HG03097 (cell line): ENCODE results near the gene SLC39A5.
A peak's percentile ranks its signal among the peaks of the same experiment; 100 is the strongest.
"Not testable (repeated sequence)": the region's sequence is repeated elsewhere in the genome, so short reads cannot be mapped to it uniquely, and the experiment has no call there.

Source experiments
- ATAC-seq: cut with Tn5 transposase; IDR thresholded peaks from one replicate; pipeline ENCODE4 v1.9.1; 2021; ENCODE audit not compliant: unreplicated experiment, low FRiP score

The SLC39A5 gene, protein sequence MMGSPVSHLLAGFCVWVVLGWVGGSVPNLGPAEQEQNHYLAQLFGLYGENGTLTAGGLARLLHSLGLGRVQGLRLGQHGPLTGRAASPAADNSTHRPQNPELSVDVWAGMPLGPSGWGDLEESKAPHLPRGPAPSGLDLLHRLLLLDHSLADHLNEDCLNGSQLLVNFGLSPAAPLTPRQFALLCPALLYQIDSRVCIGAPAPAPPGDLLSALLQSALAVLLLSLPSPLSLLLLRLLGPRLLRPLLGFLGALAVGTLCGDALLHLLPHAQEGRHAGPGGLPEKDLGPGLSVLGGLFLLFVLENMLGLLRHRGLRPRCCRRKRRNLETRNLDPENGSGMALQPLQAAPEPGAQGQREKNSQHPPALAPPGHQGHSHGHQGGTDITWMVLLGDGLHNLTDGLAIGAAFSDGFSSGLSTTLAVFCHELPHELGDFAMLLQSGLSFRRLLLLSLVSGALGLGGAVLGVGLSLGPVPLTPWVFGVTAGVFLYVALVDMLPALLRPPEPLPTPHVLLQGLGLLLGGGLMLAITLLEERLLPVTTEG

DNA sequence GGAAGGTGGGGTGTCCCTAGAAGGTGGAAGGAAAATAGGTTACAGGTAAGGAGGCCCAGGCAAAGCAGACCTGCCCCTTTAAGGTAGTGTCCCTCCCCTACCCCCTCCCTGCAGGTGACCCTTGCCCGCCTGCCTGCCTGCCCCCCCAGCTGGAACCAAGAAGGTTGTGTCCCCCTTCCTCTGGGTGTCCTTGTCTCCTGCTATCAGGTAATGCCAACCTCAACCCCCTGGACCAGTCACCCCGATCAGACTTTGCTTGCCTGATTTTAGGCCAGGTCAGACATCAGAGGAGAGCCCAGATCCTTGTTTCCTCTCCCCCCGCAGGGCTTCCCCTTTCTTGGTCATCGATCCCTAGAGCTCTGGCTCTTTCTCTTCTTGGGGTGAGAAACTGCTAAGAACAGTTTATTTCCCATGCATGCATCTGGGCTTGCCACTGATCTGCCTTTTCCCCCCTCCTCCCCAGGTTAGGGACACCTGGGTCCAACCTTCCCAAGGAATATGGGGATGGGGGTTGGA, at the start of gene SLC39A5:
TSS of gene SLC39A5 (plus strand) at position 136 of the 516 bp plus-strand sequence. CDS start 1,224 bp downstream, outside the sequence.
- ATAC-seq: no peak

DNA sequence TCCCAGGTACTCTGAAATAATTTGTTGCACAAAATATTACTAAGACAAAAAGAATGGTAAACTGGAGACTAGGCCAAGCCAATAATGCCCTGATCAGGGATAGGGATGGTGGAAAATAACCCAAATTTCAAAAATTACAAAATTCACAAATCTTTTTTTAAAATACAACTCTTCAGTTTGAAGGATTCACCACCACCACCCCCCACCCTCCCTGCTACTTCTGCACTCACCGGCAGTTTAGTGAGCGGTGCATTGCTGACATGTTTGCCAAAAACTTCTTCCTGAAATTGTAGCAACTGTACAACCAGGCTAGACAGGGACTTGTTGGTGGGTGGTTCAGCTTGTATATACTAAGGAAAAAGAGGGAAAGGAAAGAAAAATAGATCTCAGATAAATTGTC, 42.9 kb upstream of the SLC39A5 start:
- no peak for ATAC-seq

DNA sequence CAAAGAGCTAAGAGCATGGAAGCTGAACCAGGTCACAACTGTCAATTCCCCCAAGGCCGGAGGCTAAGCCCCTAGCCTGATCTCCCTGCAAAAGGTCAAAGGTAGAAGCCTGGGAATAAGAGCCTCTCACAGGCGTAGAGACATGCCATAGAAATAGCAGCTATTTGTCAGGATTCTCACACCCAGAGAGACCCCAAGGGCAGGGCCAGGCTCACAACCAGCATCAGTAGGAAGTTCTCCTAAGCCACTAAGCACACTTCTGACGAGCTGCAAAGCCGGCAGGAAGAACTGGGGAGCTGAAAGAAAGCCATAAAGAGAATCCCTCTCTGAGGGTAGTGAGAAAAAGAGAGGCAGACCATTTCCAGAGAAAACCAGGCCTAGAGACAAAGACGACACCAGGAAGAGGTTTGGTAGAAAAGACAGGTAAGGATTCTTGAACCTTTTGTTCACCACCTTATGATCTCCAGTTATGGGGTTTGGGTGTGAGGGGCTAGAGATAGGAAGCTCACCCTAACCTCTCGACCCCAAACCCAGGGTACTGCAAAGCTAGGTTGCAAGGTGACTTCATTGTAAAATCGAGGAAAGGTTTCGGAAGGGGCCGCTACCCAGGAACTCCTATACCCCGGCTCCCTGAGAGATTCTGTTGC, 41.6 kb upstream of the SLC39A5 start:
- no peak for ATAC-seq

DNA sequence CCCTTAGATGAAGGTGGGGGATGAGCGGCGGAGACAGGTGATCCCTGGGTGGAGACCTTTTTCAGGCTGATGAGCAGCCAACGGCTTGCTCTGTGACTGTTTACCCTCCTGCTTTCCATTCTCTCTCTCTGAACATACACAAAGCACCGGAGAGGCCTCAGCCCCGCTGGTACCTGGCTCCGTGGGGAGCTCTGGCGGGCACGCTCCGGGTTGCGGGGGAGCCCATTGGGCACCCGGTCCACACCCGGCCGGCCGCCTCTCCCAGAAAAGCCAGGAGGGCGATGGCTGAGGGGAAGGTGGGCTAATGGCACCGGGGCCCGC, 41.1 kb upstream of the SLC39A5 start:
- no peak for ATAC-seq

DNA sequence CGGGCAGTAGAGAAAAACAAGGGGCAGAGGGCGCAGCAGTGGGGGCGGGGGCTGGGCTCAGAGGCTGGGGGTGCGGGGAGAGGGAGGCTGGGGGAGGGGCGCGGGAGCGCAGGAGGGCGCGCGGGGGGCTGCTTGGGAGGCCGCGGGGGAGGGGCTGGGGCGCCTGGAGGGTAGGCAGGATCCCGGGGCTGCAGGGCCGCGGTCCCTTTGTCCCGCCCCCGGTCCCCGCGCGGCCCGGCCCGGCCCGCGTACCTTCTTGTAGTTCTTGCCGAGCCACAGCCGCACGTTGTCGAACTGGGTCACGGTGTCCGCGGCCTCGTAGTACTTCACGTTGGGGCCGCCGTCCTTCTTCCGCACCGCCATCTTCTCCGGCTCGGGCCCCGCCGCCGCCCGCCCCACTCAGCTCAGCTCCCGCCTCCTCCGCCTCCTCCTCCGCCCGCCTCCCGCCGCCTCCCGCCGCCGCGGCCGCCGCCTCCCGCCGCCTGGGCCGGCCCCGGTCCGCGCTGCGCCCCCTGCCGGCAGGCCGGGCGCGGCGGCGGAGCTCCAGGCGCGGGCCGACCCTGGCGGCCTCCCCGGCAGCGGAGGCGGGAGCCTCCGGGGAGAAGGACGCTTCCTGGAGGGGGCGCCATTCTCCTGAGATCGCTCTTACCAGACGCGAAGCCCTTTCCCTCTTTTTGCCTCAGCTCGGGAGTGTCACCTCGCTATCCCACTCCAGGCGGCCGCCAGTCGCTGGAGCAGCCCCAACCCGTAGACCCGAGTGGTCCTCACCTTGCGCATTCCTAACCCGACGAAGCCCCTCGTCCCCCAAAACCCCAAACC, 40.5 kb upstream of the SLC39A5 start, which contains the start of gene SMARCC2:
TSS of gene SMARCC2 (minus strand) at position 385 of the 819 bp plus-strand sequence. CDS start at position 363, 22 bp downstream.
- ATAC-seq: peak; percentile 56

DNA sequence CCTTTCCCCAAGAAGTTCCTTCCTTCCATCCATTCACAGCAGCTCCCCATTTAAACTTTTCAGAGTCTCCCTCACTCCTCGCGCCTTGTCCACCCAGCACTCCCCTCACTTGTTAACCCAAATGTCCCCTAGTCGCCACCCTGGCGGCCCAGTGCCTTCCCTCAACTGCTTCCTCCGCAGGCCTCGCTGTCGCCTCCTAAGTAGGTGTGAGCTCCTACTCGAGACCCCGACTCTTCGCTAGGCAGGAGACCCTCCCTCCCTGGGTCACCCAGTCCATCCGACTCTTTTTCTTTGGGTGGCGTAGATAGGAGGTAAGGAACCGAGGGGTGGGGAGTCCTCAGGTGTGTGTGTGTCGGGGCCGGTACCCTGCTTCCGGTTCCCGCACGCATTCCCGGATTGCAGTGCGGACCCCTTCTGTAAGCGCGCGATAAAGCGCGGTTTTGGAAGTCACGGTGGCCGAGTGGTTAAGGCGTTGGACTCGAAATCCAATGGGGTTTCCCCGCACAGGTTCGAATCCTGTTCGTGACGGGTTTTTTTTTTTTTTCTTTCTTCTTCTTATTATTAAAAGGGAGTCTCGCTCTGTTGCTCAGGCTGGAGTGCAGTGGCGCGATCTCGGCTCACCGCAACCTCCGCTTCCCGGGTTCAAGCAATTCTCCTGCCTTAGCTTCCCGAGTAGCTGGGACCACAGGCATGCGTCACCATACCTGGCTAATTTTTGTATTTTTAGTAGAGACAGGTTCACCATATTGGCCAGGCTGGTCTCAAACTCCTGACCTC, 39.7 kb upstream of the SLC39A5 start:
- ATAC-seq: peak; percentile 42

DNA sequence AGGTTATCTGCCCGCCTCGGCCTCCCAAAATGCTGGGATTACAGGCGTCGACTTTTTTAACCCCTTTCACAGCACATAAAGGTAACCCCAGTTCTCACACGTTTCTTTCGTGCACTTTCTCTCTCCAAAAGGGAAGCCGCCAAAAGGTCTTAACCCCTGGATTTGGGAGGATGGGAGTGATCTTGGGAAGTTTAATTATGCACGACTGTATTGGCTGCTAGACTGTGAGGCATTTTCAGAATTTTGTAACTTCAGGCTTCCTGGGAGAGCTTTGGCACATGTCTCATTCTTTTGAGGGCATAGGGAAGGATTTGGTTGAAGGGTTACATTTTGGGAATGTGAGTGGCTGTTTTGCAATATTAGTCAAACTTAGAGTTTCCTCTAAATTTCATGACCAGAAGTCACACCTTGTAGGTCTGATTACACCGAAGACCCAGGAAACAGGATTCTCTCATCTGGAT, 39.1 kb upstream of the SLC39A5 start:
- ATAC-seq: no peak

DNA sequence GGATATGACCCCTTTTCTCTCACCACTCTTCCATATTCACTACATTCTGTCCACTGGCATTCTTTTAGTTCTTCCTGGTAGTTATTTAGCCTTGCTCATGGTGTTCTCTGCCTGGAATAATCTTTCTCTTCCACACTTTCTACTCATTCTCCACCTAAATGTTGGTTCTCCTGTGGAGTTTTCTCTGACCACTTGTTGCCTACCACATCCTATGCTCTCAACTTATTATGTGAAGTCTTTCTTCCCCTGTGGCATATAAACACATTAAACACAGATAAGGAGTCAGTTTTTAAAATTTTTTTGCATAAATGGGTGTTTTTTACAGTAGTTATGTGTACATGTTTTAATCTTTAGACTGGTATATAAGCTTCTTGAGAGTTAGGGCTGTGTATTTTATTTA, 37.3 kb upstream of the SLC39A5 start:
- no peak for ATAC-seq

DNA sequence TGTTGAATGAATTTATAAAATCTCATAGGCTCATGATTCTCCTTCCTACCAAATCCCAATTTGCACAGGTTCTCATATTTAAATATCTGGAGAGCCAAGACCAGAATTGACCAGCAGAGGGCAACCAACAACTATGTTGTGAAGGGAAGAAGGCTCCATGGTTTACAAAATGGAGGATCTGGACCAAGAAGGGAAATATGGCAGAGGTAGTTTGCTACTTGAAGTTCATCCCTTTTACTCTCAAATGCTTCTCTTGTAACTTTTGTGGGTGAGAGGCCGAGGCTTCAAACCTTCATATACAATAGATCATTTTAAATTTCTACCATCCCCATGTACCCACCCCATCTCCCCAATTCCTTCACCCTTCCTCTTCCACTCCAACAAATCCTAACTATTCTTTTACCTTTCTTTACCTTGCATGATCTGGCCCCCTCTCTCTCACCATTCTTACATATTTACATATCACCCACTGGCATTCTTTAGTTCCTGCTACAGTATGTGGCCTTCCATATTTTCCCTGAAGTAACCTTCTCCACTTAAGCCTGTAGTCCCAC, 36.7 kb upstream of the SLC39A5 start:
- no peak for ATAC-seq

DNA sequence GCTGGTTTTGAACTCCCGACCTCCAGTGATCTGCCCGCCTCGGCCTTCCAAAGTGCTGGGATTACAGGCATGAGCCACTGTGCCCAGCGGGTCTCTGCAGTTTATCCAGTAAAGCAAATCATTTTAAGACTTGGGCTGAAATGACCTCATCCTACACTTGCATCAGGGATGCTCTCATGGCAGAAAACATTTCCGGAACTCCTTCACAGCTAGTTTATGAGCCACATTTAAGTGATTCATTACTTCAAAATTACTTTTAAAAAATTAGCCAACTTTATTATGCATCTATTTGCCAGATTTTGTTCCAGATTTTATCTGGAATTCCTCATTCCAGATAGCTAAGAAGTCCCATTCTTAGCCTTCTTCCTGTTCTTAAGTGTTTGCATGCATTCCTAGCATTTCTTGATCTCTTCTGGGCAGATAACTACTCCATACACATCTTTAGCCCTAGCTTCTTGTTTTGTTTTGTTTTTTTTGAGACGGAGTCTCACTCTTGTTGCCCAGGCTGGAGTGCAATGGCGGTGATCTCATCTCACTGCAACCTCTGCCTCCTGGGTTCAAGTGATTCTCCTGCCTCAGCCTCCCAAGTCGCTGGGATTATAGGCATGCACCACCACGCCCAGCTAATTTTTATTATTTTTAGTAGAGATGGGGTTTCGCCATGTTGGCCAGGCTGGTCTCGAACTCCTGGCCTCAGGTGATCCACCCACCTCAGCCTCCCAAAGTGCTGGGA, 32.9 kb upstream of the SLC39A5 start:
- not testable (repeated sequence) for ATAC-seq

DNA sequence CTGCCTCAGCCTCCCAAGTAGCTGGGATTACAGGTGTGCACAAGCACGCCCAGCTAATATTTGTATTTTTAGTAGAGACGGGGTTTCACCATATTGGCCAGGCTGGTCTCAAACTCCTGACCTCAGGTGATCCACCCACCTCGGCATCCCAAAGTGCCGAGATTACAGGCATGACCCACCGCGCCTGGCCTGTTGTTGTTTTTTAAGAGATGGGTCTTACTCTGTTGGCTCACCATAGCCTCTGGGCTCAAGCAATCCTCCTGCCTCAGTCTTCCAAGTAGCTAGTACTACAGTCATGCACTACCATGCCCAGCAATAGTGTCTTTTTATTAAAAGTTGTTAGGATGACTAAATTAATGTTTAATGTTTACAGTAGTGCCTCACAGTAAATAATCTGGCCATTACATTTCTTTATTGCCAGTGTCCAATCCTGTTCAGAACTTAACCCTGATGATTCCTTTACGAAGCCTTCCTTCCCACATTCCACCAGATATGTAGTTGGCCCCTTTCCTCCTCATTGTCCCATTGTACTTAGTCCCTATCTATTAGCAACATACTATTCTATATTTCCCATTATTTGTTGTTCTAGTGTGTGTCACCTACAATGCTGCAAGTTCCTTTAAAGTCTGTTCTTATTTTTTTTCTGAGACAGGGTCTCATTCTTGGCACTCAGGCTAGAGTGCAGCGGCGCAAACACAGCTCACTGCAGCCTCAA, 31.8 kb upstream of the SLC39A5 start:
- ATAC-seq: no peak

DNA sequence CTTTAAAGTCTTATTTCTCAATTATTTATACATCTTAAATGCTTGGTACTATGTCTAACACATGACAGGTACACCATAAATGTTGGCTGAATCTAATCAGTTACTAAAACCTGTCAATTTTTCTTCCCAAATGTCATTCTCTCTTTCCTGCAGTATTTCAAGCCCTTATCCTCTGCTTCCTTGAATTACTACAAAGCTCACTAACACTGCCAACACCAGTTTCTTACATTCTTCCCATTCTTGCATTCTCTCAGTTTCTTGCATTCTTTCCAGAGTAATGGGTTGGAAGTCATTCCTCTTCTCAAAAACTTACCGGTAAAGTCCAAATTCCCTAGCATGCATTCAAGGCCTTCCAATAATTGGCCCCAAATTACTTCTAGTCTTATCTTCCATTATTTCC, 31.0 kb upstream of the SLC39A5 start:
- no peak for ATAC-seq

DNA sequence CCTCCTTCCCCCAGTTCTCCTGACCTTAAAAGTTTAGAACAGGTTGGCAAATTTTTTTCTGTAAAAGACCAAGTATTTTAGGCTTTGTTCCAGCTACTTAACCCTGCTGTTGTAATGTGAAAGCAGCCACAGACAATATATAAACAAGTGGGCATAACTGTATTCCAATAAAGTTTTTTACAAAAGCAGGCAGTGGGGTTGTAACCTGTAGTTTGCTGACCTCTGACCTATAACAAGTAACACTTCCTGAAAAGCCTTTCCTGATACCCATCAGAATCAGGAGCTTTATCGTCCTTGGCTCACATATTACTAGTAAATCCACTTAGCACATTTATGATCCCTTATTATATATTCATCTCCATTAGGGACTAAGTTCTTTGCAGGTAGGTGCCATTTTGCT, 27.5 kb upstream of the SLC39A5 start:
- no peak for ATAC-seq

DNA sequence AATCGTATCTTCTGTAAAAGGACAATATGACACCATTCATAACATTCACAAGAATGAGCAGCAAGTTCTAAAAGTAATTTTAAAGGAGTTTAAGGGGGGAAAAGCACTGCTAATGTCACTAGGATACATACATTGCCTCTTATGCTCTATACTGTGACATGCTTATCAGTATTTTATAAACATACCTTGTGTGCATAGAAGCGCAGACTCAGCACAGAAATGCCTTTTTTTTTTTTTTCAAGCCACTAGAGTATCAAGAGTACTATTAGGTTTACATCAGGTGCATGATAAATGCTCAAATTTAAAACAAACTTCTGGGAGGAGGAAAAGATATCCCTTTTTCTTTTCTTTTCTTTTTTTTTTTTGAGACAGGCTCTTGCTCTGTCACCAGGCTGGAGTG, 27.0 kb upstream of the SLC39A5 start:
- ATAC-seq: no peak

DNA sequence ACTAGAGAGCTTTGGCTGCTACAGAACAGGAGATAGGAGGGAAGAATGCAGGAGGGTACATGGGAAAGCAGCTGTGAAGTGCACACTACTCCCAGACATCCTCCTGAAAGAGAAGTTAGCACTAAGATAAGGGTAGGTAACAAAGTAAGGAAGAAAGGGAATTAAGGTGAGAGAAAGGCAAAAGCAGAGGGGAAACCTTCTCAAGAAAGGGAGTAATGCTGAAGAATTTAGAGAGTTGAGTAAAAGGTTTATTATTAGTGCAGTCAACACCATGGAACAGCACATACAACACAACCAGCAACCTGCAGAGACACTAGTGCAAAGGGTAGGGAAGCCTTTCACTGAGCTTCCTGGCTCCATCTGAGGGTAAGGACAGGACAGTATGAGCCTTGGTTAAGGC, 25.6 kb upstream of the SLC39A5 start:
- no peak for ATAC-seq

DNA sequence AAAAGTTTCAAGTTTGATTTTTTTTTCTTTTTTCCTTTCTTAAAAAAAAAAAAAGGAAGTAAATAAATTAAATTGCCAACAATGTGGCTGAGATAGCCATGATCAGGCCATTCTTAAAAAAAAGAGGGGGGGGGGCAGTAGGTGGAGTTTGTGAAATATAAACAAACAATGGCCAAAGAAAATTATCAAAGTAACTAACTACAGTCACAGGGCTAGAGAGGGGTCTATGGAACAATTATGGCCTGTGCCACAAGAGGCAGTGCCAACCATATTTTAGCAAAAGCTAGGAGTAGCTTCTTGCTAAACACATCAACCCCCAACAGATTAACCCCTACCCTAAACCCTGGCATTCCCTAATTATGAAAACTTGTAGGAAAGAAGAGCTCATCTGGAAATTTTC, 24.4 kb upstream of the SLC39A5 start:
- ATAC-seq: no peak

DNA sequence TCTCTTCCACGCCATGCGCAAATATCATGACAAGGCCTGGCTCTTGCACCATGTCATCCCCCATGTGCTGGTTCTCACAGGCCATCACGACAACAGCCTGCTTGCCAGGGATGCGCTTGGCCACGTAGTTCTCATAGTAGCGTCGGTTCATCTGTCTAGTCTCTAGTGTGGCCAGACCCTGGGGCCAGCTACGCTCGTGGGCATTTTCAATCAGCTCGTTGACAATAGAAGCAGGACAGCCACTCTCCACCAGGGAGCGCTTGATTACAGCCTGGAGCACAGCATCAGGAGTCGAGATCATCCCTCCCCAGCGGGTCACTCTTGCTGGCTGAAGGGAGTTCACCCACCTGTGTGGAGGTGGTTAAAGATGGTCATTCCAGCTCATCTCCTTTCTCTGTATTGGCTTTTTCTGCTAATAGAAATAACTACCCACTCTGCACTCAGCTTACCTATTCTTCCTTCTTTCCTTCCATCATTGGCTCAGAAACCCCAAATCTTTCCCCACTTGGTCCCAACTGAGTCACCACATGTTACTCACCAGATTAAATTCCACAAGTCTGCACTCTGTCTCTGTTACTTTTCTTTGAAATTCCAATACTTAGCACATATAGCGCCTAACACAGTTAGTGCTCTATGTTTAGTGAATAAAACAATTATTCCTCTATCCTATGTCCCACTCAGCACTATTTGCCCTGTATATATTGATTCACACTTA, 23.2 kb upstream of the SLC39A5 start:
- ATAC-seq: no peak

DNA sequence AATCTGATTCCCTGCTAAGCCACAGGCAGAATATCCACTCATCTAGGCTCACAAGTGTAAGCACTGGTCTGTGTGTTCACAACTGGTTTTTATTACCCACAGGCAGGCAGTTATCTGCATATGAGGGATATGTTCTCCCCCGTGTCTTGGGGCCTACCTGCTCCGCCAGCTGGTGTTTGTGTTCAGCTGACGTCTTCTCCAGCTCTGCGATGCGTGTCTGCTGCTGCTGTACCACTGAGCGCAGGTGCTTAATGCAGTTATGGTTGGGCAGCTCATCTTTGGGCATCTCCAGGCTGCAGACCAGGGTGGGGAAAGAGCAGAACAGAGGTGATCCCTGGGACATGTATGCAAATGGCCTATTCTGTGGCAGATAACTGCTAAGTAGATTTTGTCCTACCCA, 21.8 kb upstream of the SLC39A5 start:
- no peak for ATAC-seq
